Tibial nerve (tissue), 4 donors: ENCODE results near the gene EDEM2.

Experiments
- EP300 ChIP-seq, 2 donors: sonication (generic); formaldehyde crosslinking; IDR thresholded peaks; one replicate each; pipeline ENCODE4 v1.6.1; 2017; ENCODE audit warnings: antibody characterized with exemption in 2 of 2, mild to moderate bottlenecking in 1 of 2
- POLR2A ChIP-seq, 2 donors: fragments of 450-650 bp; IDR thresholded peaks; one replicate each; pipeline ENCODE4 v1.6.1; 2017; ENCODE audit warnings: antibody characterized with exemption in 2 of 2, mild to moderate bottlenecking in 2 of 2, moderate library complexity in 2 of 2
- TF ChIP-seq, protein P1 (sequence below), 5 experiments: fragments of 200-600 bp in 3 of 5; fragments of 450-650 bp in 2 of 5; sonication (generic) in 3 of 5; IDR thresholded peaks; one replicate each; pipeline ENCODE4 v1.5.1; 2016 to 2019; ENCODE audit warnings: antibody characterized with exemption in 5 of 5, mild to moderate bottlenecking in 3 of 5, moderate library complexity in 2 of 5

- TF ChIP-seq POLR2A (IDR thresholded peaks at IDR 0.05) (no peak), EP300 (IDR thresholded peaks at IDR 0.05) (no peak)
- TF ChIP-seq, protein P1, sequence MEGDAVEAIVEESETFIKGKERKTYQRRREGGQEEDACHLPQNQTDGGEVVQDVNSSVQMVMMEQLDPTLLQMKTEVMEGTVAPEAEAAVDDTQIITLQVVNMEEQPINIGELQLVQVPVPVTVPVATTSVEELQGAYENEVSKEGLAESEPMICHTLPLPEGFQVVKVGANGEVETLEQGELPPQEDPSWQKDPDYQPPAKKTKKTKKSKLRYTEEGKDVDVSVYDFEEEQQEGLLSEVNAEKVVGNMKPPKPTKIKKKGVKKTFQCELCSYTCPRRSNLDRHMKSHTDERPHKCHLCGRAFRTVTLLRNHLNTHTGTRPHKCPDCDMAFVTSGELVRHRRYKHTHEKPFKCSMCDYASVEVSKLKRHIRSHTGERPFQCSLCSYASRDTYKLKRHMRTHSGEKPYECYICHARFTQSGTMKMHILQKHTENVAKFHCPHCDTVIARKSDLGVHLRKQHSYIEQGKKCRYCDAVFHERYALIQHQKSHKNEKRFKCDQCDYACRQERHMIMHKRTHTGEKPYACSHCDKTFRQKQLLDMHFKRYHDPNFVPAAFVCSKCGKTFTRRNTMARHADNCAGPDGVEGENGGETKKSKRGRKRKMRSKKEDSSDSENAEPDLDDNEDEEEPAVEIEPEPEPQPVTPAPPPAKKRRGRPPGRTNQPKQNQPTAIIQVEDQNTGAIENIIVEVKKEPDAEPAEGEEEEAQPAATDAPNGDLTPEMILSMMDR (IDR thresholded peaks at IDR 0.05), result no peak
Observed at GRCh38 chr20:35133031-35133430, 14.1 kb downstream of the EDEM2 start.
